ENCODE data around the gene HJURP. TPM values are rescaled to one million over a fixed set of nuclear protein-coding genes. Genes with fewer than 3 reads are reported as not detected.

Gene HJURP
- total RNA-seq, 1 donor from 2014 or later = under 0.01 TPM

GRCh38 chr2:233857511-233858141, 3.3 kb upstream of the HJURP start:
- Histone ChIP-seq H3K27me3 (ENCODE audit: control insufficient read depth, insufficient read depth, low read length) (no peaks in the 10 kb centered on the region), H3K36me3 (ENCODE audit: control insufficient read depth, insufficient read depth, low read length) (no peaks in the 10 kb centered on the region), H3K4me3 (ENCODE audit: low read depth, low read length) (no peak overlapping the region)
- FAIRE-seq (no peak), DNase-seq (ENCODE audit: low read depth) (peak; percentile 22)
- peak; percentile 77 for TF ChIP-seq CTCF (IDR thresholded peaks at IDR 0.05; ENCODE audit: insufficient read depth, low read length, severe bottlenecking)

- no peak for TF ChIP-seq CTCF (IDR thresholded peaks at IDR 0.05; ENCODE audit: insufficient read depth, low read length, severe bottlenecking)
- Histone ChIP-seq H3K4me3 (ENCODE audit: low read depth, low read length) (no peak overlapping the region), H3K36me3 (ENCODE audit: control insufficient read depth, insufficient read depth, low read length) (no peaks in the 10 kb centered on the region), H3K27me3 (ENCODE audit: control insufficient read depth, insufficient read depth, low read length) (no peaks in the 10 kb centered on the region)
- FAIRE-seq (no peak), DNase-seq (ENCODE audit: low read depth) (no peak)
Observed at GRCh38 chr2:233856184-233856583, 1.8 kb upstream of the HJURP start.

GRCh38 chr2:233855345-233855744, 1.0 kb upstream of the HJURP start:
- H3K36me3 ChIP-seq (ENCODE audit: control insufficient read depth, insufficient read depth, low read length) = no peaks in the 10 kb centered on the region
- TF ChIP-seq CTCF (IDR thresholded peaks at IDR 0.05; ENCODE audit: insufficient read depth, low read length, severe bottlenecking) = no peak
- no peak for DNase-seq (ENCODE audit: low read depth)
- H3K27me3 ChIP-seq (ENCODE audit: control insufficient read depth, insufficient read depth, low read length) = no peaks in the 10 kb centered on the region
- no peak for FAIRE-seq
- no peak overlapping the region for H3K4me3 ChIP-seq (ENCODE audit: low read depth, low read length)

- no peak for FAIRE-seq
Observed at GRCh38 chr2:233853883-233854240, 473 bp downstream of the HJURP start.

GRCh38 chr2:233853353-233853752, 982 bp downstream of the HJURP start:
- Histone ChIP-seq H3K4me3 (ENCODE audit: low read depth, low read length) (peak overlapping the region; percentile 94), H3K27me3 (ENCODE audit: control insufficient read depth, insufficient read depth, low read length) (no peaks in the 10 kb centered on the region), H3K36me3 (ENCODE audit: control insufficient read depth, insufficient read depth, low read length) (peaks cover 3% of the 10 kb centered on the region)
- peak; percentile 23 for DNase-seq (ENCODE audit: low read depth)
- no peak for TF ChIP-seq CTCF (IDR thresholded peaks at IDR 0.05; ENCODE audit: insufficient read depth, low read length, severe bottlenecking)
- no peak for FAIRE-seq

More at GRCh38 chr2:233853883-233854240, 473 bp downstream of the HJURP start:
- TF ChIP-seq CTCF (IDR thresholded peaks at IDR 0.05; ENCODE audit: insufficient read depth, low read length, severe bottlenecking) = no peak
- DNase-seq (ENCODE audit: low read depth) = no peak
- Histone ChIP-seq H3K27me3 (ENCODE audit: control insufficient read depth, insufficient read depth, low read length) (no peaks in the 10 kb centered on the region), H3K36me3 (ENCODE audit: control insufficient read depth, insufficient read depth, low read length) (peaks cover 1% of the 10 kb centered on the region), H3K4me3 (ENCODE audit: low read depth, low read length) (peak overlapping the region; percentile 94)

GRCh38 chr2:233852056-233852455, 2.3 kb downstream of the HJURP start:
- DNase-seq (ENCODE audit: low read depth) (no peak), FAIRE-seq (no peak)
- H3K27me3 ChIP-seq (ENCODE audit: control insufficient read depth, insufficient read depth, low read length) = no peaks in the 10 kb centered on the region
- peaks cover 5% of the 10 kb centered on the region for H3K36me3 ChIP-seq (ENCODE audit: control insufficient read depth, insufficient read depth, low read length)
- no peak overlapping the region for H3K4me3 ChIP-seq (ENCODE audit: low read depth, low read length)
- no peak for TF ChIP-seq CTCF (IDR thresholded peaks at IDR 0.05; ENCODE audit: insufficient read depth, low read length, severe bottlenecking)
